GM12874 (cell line): ENCODE results near the gene GON4L.

Source experiments
- CTCF ChIP-seq: IDR thresholded peaks from 2 replicates; pipeline ENCODE4 v1.5.1; 2011; ENCODE audit warnings: low read depth, mild to moderate bottlenecking, control low read depth, low read length, moderate library complexity; ENCODE audit not compliant: insufficient read depth

The GON4L gene

GRCh38 chr1:155864393-155864792 lies 7.4 kb upstream of the GON4L start:
- TF ChIP-seq CTCF = no peak

DNA sequence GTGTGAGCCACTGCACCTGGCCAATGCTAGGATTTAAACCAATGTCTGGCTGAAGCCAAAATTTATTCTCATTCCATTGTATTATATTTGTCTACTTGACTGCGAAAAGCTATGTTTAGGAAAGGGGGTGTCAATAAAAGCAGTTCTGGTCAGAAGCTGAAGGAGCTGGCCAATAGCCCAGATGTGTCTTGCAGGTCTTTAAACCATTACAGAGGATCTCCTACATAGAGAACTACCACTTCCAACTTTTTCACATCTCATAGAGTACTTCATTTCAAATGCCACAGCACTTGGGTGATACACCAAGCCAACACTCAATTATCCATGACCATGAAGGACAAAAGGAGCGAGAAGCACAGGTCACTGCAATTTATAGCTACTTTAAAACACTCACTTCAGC lies 4.9 kb upstream of the GON4L start:
- no peak for TF ChIP-seq CTCF

DNA sequence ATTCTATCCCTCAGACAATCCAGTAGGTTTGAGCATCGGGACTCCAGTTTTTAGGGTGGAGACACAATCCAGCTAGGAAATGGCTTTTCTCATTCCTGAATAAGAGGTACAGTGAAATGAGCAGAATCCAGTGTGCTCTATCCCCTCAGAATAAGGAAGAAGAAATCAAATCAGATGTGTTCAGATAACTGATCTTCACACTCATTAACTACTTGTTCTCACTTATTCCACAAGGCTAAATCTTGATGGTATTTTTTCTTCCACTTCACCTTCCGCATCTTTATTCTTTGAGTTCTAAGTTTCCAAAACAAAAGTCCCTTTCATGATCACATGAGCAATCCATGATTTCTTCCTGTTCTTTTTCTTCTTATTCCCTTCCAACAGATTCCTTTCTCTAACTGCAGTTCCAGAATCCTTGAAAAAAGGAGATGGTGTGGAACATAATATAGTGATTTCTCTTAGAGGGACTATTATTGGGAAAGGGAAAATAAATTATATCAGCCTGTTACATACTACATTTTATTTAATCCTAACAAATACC lies 4.0 kb upstream of the GON4L start:
- TF ChIP-seq CTCF = no peak

GRCh38 chr1:155859881-155860871 lies 3.2 kb upstream of the GON4L start:
- no peak for TF ChIP-seq CTCF

GRCh38 chr1:155859234-155859829 lies 2.3 kb upstream of the GON4L start, which contains the start of gene SYT11:
TSS of gene SYT11 (plus strand) at chr1:155859567. CDS start at chr1:155859762, 195 bp downstream.
- TF ChIP-seq CTCF = no peak

DNA sequence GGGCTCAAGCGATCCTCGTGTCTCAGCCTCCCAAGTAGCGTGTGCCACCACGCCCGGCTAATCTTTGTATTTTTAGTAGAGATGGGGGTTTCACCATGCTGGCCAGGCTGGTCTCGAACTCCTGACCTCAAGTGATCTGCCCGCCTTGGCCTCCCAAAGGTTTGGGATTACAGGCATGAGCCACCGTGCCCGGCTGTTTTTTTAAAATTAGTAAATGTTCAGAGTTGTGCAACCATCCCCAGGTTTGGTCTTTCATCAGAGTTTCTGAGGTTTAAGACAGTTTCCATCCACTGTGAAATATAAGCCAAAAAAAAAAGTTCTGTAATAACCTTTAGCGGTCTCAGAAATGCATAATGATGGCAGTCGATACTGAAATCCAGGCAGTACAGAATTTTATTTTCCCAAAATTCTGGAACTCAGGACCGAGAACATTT lies 1.8 kb upstream of the GON4L start:
- TF ChIP-seq CTCF = no peak
